Esophagus squamous epithelium (tissue), 4 donors: ENCODE measurements around the gene ADAMTS9.

Experiments used
- CTCF ChIP-seq, 6 experiments: fragments of 450-650 bp in 4 of 6; fragments of 200-600 bp in 2 of 6; sonication (generic) in 2 of 6; IDR thresholded peaks; one replicate each; pipeline ENCODE4 v1.5.1; 2016 to 2019; ENCODE audit warnings: antibody characterized with exemption in 6 of 6, mild to moderate bottlenecking in 4 of 6, moderate library complexity in 4 of 6
- POLR2A ChIP-seq, 4 donors: fragments of 450-650 bp; IDR thresholded peaks; one replicate each; pipeline ENCODE4 v1.6.1; 2017; ENCODE audit warnings: antibody characterized with exemption in 4 of 4, mild to moderate bottlenecking in 4 of 4, moderate library complexity in 3 of 4

GRCh38 chr3:64607032-64607551, 80.7 kb downstream of the ADAMTS9 start:
- TF ChIP-seq POLR2A (IDR thresholded peaks at IDR 0.05) = no peak
- no peak for TF ChIP-seq CTCF (IDR thresholded peaks at IDR 0.05)
